Upper lobe of left lung (tissue), 6 donors: ENCODE measurements around the gene SDK1. TPM values are rescaled to one million over a fixed set of nuclear protein-coding genes. Genes with fewer than 3 reads are reported as not detected.
A peak's percentile ranks its signal among the peaks of the same experiment; 100 is the strongest.

Experiments used
- ATAC-seq, 2 donors: fragments of 200-7000 bp; cut with Tn5 transposase; one replicate each; pipeline ENCODE4 v1.9.1; 2022; ENCODE audit warnings: mild to moderate bottlenecking in 2 of 2, moderate library complexity in 2 of 2; ENCODE audit not compliant: low FRiP score in 2 of 2
- DNase-seq, 2 donors: peaks; one replicate each; pipeline ENCODE4 v3.0.0-alpha.2; 2019 to 2020
- H3K27ac ChIP-seq, 4 donors: fragments of 200-600 bp; sonication (generic); one replicate each; pipeline ENCODE4 v1.5.1; 2016 to 2019
- H3K27me3 ChIP-seq, 4 donors: fragments of 200-600 bp; sonication (generic); one replicate each; pipeline ENCODE4 v1.5.1; 2017 to 2019
- H3K36me3 ChIP-seq, 4 donors: fragments of 200-600 bp; sonication (generic); one replicate each; pipeline ENCODE4 v1.5.1; 2016 to 2019
- H3K4me1 ChIP-seq, 4 donors: fragments of 200-600 bp; sonication (generic); one replicate each; pipeline ENCODE4 v1.5.1; 2018 to 2019
- H3K4me3 ChIP-seq, 4 donors: fragments of 200-600 bp; sonication (generic); one replicate each; pipeline ENCODE4 v1.5.1; 2017 to 2019; ENCODE audit warnings: mild to moderate bottlenecking in 2 of 4, moderate library complexity in 1 of 4
- H3K9me3 ChIP-seq, 4 donors: fragments of 200-600 bp; sonication (generic); one replicate each; pipeline ENCODE4 v1.5.1; 2018 to 2019
- EP300 ChIP-seq, 4 donors: sonication (generic); formaldehyde crosslinking; IDR thresholded peaks; one replicate each; pipeline ENCODE4 v1.5.1; 2017; ENCODE audit warnings: antibody characterized with exemption in 4 of 4, control low read depth in 2 of 4
- POLR2A ChIP-seq, 4 donors: fragments of 450-650 bp; IDR thresholded peaks; one replicate each; pipeline ENCODE4 v1.5.1; 2016 to 2017; ENCODE audit warnings: antibody characterized with exemption in 4 of 4, mild to moderate bottlenecking in 2 of 4
- POLR2AphosphoS5 ChIP-seq, 2 donors: sonication (generic); formaldehyde crosslinking; IDR thresholded peaks; one replicate each; pipeline ENCODE4 v1.5.1; 2017; ENCODE audit warnings: antibody characterized with exemption in 2 of 2
- WGBS, 2 donors: methylation state at CpG; one replicate each; pipeline ENCODE4 v1.1.5; 2017 to 2018; 5-methylcytosine and 5-hydroxymethylcytosine counted together
- total RNA-seq, 6 donors: library from RNA; depleted of rRNA in 4 of 6; stranded (reverse); fragments of >200 nt in 4 of 6; gene quantifications; one replicate each; pipeline versions ENCODE4 v1.1.0 to v1.2.1, GENCODE V29; 2016 to 2021
- TF ChIP-seq, protein P1 (sequence below), 6 experiments: fragments of 450-650 bp in 4 of 6; fragments of 200-600 bp in 2 of 6; sonication (generic) in 2 of 6; IDR thresholded peaks; one replicate each; pipeline ENCODE4 v1.5.1; 2016 to 2019; ENCODE audit warnings: antibody characterized with exemption in 6 of 6
- donor health status: DM: no; HTN: no; CAD: no; lungs with moderate emphysema.
- donor health status: DM: no; HTN: yes; CAD: no; lungs with severe emphysema.

SDK1 gene
- total RNA-seq, 6 donors from 2014 or later: 9.3 to 90.1 (median 11.8) TPM

DNA sequence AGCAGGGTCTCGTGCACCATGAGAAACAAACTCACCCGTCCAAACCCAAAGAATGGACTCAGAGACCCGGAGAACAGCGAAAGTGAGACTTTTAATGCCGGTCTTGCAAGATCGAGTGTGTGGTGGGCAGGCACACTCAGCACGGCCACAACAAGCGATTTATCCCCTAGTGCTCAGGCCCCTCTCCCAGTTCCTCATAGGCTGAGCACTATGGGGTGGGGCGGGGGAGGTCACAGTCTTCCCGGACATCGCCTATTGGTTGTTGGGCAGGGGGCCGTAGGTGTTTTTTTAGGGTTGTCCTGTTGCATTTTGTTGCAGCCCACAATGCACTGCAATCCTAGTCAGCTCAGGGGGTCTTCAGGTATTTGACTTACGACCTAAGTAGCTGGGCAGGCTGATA, 772.7 kb downstream of the SDK1 start:
- WGBS, 2 donors: 84 to 89% methylated on average over 13 of the region's 13 CpGs
- H3K9me3 ChIP-seq: no peaks in the 10 kb centered on the region
- no peak for ATAC-seq
- no peak for DNase-seq
- H3K27ac ChIP-seq: no peak overlapping the region
- H3K4me1 ChIP-seq: no peaks in the 10 kb centered on the region
- TF ChIP-seq EP300 (IDR thresholded peaks at IDR 0.05): no peak
- TF ChIP-seq, protein P1, sequence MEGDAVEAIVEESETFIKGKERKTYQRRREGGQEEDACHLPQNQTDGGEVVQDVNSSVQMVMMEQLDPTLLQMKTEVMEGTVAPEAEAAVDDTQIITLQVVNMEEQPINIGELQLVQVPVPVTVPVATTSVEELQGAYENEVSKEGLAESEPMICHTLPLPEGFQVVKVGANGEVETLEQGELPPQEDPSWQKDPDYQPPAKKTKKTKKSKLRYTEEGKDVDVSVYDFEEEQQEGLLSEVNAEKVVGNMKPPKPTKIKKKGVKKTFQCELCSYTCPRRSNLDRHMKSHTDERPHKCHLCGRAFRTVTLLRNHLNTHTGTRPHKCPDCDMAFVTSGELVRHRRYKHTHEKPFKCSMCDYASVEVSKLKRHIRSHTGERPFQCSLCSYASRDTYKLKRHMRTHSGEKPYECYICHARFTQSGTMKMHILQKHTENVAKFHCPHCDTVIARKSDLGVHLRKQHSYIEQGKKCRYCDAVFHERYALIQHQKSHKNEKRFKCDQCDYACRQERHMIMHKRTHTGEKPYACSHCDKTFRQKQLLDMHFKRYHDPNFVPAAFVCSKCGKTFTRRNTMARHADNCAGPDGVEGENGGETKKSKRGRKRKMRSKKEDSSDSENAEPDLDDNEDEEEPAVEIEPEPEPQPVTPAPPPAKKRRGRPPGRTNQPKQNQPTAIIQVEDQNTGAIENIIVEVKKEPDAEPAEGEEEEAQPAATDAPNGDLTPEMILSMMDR (IDR thresholded peaks at IDR 0.05): no peak
- no peak for TF ChIP-seq POLR2AphosphoS5 (IDR thresholded peaks at IDR 0.05)
- no peak for TF ChIP-seq POLR2A (IDR thresholded peaks at IDR 0.05)
- H3K4me3 ChIP-seq: no peak overlapping the region
- no peaks in the 10 kb centered on the region for H3K36me3 ChIP-seq
- H3K27me3 ChIP-seq: no peaks in the 10 kb centered on the region

DNA sequence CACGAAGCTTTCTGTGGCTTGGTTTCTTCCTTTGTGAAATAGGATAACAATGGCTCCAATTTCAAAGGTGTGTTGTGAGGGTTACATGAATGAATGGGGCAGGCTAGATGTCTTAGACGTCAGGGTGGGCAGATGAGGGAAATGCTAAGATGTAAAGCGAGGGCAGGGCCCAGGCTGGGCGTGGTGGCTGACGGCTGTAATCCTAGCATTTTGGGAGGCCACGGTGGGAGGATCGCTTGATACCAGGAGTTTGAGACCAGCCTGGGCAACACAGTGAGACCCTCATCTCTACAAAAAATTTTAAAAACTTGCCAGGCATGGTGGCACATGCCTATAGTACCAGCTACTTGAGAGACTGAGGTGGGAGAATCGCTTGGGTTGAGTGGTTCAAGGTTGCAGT, 773.4 kb downstream of the SDK1 start:
- no peaks in the 10 kb centered on the region for H3K4me1 ChIP-seq
- no peaks in the 10 kb centered on the region for H3K27me3 ChIP-seq
- no peaks in the 10 kb centered on the region for H3K9me3 ChIP-seq
- H3K27ac ChIP-seq: no peak overlapping the region
- DNase-seq: no peak
- ATAC-seq: no peak
- WGBS, 2 donors: 87 to 90% methylated on average over 6 to 8 of the region's 8 CpGs
- no peaks in the 10 kb centered on the region for H3K36me3 ChIP-seq
- H3K4me3 ChIP-seq: no peak overlapping the region
- TF ChIP-seq EP300 (IDR thresholded peaks at IDR 0.05): no peak
- no peak for TF ChIP-seq POLR2AphosphoS5 (IDR thresholded peaks at IDR 0.05)
- TF ChIP-seq, protein P1 (IDR thresholded peaks at IDR 0.05): no peak
- no peak for TF ChIP-seq POLR2A (IDR thresholded peaks at IDR 0.05)

DNA sequence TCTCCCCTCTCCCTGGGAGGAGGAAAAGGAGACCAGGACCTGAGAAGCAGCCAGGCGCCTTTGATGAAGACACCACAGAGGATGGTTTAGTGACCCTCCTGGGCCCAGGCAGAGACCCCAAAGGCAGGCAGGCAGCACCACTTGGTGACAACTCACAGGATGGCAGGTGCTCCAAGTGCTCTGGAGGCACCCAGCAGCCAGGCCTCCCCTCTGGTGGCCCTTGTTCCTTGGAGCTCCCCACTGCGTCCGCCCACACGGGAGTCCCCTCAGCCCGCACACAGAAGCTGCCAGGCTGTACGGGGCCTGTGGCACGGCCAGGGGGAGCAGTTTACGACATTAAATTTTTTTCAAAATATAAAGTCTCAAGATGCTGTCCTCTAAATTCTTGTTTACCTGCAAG, 773.9 kb downstream of the SDK1 start:
- Histone ChIP-seq H3K4me3 (no peak overlapping the region), H3K4me1 (no peaks in the 10 kb centered on the region), H3K36me3 (no peaks in the 10 kb centered on the region), H3K27ac (no peak overlapping the region), H3K9me3 (no peaks in the 10 kb centered on the region), H3K27me3 (no peaks in the 10 kb centered on the region)
- TF ChIP-seq POLR2AphosphoS5 (IDR thresholded peaks at IDR 0.05) (no peak), EP300 (IDR thresholded peaks at IDR 0.05) (no peak), POLR2A (IDR thresholded peaks at IDR 0.05) (no peak)
- TF ChIP-seq, protein P1 (IDR thresholded peaks at IDR 0.05): no peak
- 96% methylated on average over 6 to 8 of the region's 8 CpGs for WGBS, 2 donors
- ATAC-seq (no peak), DNase-seq (no peak)

DNA sequence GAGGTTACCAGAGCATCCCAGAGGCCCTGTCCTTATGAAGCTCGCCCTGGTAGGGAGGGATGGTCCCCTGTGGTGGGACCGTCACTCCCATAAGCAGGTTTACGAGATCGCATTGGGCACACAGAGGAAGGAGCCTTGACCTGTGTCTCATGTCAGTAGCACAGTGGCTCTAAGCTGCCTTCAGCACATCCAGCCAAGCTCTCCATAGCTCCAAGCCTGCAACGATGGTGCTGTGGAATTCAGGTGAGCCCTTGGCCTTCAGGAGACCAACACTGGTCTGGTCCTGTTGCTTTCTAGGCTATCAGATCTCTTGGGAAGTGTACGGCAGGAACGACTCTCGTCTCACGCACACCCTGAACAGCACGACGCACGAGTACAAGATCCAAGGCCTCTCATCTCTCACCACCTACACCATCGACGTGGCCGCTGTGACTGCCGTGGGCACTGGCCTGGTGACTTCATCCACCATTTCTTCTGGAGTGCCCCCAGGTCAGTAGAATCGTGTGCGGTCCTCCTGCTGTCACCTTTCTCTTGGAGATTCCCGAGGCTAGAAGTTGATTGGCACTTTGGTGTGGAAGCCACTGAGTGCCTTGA, 775.7 kb downstream of the SDK1 start:
- ATAC-seq (no peak), DNase-seq (peak in 1 of 2 donors; percentile 50)
- Histone ChIP-seq H3K36me3 (no peaks in the 10 kb centered on the region), H3K4me3 (no peak overlapping the region), H3K4me1 (no peaks in the 10 kb centered on the region), H3K27me3 (no peaks in the 10 kb centered on the region), H3K9me3 (no peaks in the 10 kb centered on the region), H3K27ac (no peak overlapping the region)
- TF ChIP-seq POLR2AphosphoS5 (IDR thresholded peaks at IDR 0.05): no peak
- TF ChIP-seq POLR2A (IDR thresholded peaks at IDR 0.05): no peak
- TF ChIP-seq EP300 (IDR thresholded peaks at IDR 0.05): no peak
- TF ChIP-seq, protein P1 (IDR thresholded peaks at IDR 0.05): no peak
- 86 to 95% methylated on average over 17 to 19 of the region's 19 CpGs for WGBS, 2 donors

DNA sequence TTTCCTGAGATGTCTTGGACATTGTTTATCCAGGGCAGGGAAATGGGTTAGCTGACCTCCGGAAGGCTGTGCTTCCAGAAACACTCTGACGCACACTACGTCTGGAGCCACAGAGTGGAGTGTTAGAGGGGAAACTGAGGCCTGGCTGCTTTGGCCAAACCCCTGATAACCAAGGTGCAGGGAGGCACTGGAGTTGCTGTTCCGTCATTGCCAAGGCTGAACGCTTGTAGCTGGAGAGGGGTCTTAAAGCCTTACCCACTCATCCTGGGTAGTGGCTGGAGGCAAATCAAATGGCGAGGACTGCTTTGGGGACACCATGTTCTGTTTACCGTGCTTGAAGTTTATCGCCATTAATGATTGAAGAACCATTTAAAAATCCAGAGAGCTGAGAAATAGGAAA, 776.9 kb downstream of the SDK1 start:
- no peaks in the 10 kb centered on the region for H3K27me3 ChIP-seq
- 93 to 97% methylated on average over 8 of the region's 8 CpGs for WGBS, 2 donors
- DNase-seq: no peak
- ATAC-seq: no peak
- no peaks in the 10 kb centered on the region for H3K9me3 ChIP-seq
- TF ChIP-seq EP300 (IDR thresholded peaks at IDR 0.05) (no peak), POLR2A (IDR thresholded peaks at IDR 0.05) (no peak), POLR2AphosphoS5 (IDR thresholded peaks at IDR 0.05) (no peak)
- TF ChIP-seq, protein P1 (IDR thresholded peaks at IDR 0.05): no peak
- no peak overlapping the region for H3K27ac ChIP-seq
- H3K4me1 ChIP-seq: no peaks in the 10 kb centered on the region
- no peak overlapping the region for H3K4me3 ChIP-seq
- H3K36me3 ChIP-seq: no peaks in the 10 kb centered on the region
